Heart right ventricle (tissue), 16 donors: Measurements from ENCODE around the gene DLST. TPM values are rescaled to one million over a fixed set of nuclear protein-coding genes. Genes with fewer than 3 reads are reported as not detected.

ENCODE experiments used
- ATAC-seq, 8 donors: fragments of 200-7000 bp; cut with Tn5 transposase; one replicate each; pipeline ENCODE4 v1.9.1; 2020; ENCODE audit warnings: mild to moderate bottlenecking in 8 of 8, moderate library complexity in 8 of 8, moderate number of reproducible peaks in 1 of 8
- DNase-seq, 2 donors: peaks; one replicate each; pipeline ENCODE4 v3.0.0-alpha.2; 2020
- H3K27ac ChIP-seq, 10 donors: fragments of 200-600 bp; sonication (generic) in 2 of 10; one replicate each; pipeline versions ENCODE4 v1.5.0 to v1.8.0; 2020 to 2022; ENCODE audit warnings: mild to moderate bottlenecking in 3 of 10
- H3K27me3 ChIP-seq, 7 donors: fragments of 200-600 bp; one replicate each; pipeline ENCODE4 v1.8.0; 2021 to 2022; ENCODE audit warnings: mild to moderate bottlenecking in 2 of 7
- H3K36me3 ChIP-seq, 9 donors: fragments of 200-600 bp; sonication (generic) in 1 of 9; one replicate each; pipeline versions ENCODE4 v1.5.0 to v1.8.0; 2020 to 2022; ENCODE audit warnings: mild to moderate bottlenecking in 2 of 9
- H3K4me1 ChIP-seq, 9 donors: fragments of 200-600 bp; sonication (generic) in 1 of 9; one replicate each; pipeline versions ENCODE4 v1.5.0 to v1.8.0; 2020 to 2022; ENCODE audit warnings: mild to moderate bottlenecking in 4 of 9
- H3K4me3 ChIP-seq, 10 donors: fragments of 200-600 bp; sonication (generic) in 2 of 10; one replicate each; pipeline versions ENCODE4 v1.5.0 to v1.8.0; 2020 to 2022; ENCODE audit warnings: mild to moderate bottlenecking in 7 of 10, moderate library complexity in 2 of 10
- H3K9me3 ChIP-seq, 11 donors: fragments of 200-600 bp in 10 of 11; sonication (generic) in 2 of 11; one replicate each; pipeline versions ENCODE4 v1.5.0 to v1.8.0; 2013 to 2022; ENCODE audit warnings: mild to moderate bottlenecking in 2 of 11, control low read depth in 1 of 11, moderate library complexity in 1 of 11
- WGBS, 2 donors: extraction: QIAGEN DNeasy Blood & Tissue Kit; methylation state at CpG; one replicate each; pipeline ENCODE4 v1.1.7; 2013; ENCODE audit warnings: inconsistent platforms in 1 of 2; 5-methylcytosine and 5-hydroxymethylcytosine counted together
- intact Hi-C, 10 donors: fragments of 100-400 bp; cut with DNase I; formaldehyde crosslinking; loops; one replicate each; pipeline versions ENCODE4 v1.11.1 to v1.14.2; 2022
- polyA plus RNA-seq, 2 donors: library from polyadenylated mRNA; stranded (reverse); fragments of 200-250 nt; gene quantifications; one replicate each; pipeline ENCODE4 v1.2.3, GENCODE V29; 2013
- total RNA-seq, 10 donors: library from RNA; stranded (reverse); fragmentation: NEBNext Ultra II Directional in 3 of 10; extraction: Animal tissue kit (Norgen Biotek cat#: 25700) in 3 of 10; gene quantifications; one replicate each; pipeline versions ENCODE4 v1.2.1 to v1.2.4, GENCODE V29; 2021 to 2023
- TF ChIP-seq, protein P1 (sequence below), 9 donors: fragments of 200-600 bp; sonication (generic) in 2 of 9; IDR thresholded peaks; one replicate each; pipeline versions ENCODE4 v1.5.0 to v1.8.0; 2021 to 2022; ENCODE audit warnings: antibody characterized with exemption in 9 of 9, mild to moderate bottlenecking in 5 of 9, moderate library complexity in 1 of 9
- donor health status: Arrhythmogenic right ventricular cardiomyopathy.
- donor health status: ischemic (EF 13 %, LVEDD 7.1; RV severe dilation, severe dysfunction).
- donor health status: healthy with polysubstance abuse.
- donor health status: DM: no; HTN: yes; CAD: no.
- donor health status: DM: no; HTN: no; CAD: no.
- donor health status: ischemic (EF 25% LVEDD 6.9; RV normal size, moderate dysfunction).
- donor health status: ischemic (EF 25% LVEDD 5.7; RV mildly dilated, moderate dysfunction).
- donor health status: healthy.
- donor health status: DM: yes; HTN: yes; CAD: no.
- donor health status: Ischemic cardiomyopathy.
- donor health status: ischemic (EF 35%, LVEDD 5.7; RV mildly dilated, moderate dysfunction).
- donor health status: nonischemic (EF 11% LVEDD 7.7; RV severe dilation, severe dysfunction).
- donor health status: DM: yes; HTN: yes; CAD: no.
- donor health status: PGD.
- donor health status: ischemic (EF 29% LVEDD 5.4; RV normal size, mild dysfunction).
- donor health status: nonischemic (EF 23%, LVEDD 6.1; RV moderate dilation, normal function).

The DLST gene
- total and polyA plus RNA-seq, 12 donors: 52.5 to 273 (median 226) TPM

DNA sequence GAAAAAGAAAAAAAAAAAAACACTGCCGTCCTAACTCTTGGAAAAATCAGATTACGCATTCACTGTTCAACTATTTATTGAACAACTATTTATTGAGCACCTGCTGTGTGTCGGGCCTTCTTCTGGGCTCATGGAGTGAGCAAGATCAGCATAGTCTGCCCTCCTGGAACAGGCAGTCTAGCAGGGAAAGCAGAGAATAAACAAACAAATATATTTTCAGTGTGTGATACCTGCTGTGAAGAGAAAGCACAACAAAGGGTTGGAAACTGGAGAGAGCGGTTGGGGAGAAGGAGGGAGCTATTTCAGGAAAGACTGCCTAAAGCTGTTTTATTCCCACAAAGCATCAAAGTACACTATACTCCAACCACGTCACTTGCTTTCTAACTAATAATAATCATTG lies 16.6 kb upstream of the DLST start:
- TF ChIP-seq, protein P1, sequence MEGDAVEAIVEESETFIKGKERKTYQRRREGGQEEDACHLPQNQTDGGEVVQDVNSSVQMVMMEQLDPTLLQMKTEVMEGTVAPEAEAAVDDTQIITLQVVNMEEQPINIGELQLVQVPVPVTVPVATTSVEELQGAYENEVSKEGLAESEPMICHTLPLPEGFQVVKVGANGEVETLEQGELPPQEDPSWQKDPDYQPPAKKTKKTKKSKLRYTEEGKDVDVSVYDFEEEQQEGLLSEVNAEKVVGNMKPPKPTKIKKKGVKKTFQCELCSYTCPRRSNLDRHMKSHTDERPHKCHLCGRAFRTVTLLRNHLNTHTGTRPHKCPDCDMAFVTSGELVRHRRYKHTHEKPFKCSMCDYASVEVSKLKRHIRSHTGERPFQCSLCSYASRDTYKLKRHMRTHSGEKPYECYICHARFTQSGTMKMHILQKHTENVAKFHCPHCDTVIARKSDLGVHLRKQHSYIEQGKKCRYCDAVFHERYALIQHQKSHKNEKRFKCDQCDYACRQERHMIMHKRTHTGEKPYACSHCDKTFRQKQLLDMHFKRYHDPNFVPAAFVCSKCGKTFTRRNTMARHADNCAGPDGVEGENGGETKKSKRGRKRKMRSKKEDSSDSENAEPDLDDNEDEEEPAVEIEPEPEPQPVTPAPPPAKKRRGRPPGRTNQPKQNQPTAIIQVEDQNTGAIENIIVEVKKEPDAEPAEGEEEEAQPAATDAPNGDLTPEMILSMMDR (IDR thresholded peaks at IDR 0.05): no peak
- Histone ChIP-seq H3K27ac (no peak overlapping the region), H3K9me3 (no peaks in the 10 kb centered on the region), H3K4me1 (peaks cover 0 to 20% (median 10%) of the 10 kb centered on the region in 9 donors), H3K4me3 (no peak overlapping the region), H3K36me3 (no peaks in the 10 kb centered on the region), H3K27me3 (no peaks in the 10 kb centered on the region)
- no peak for DNase-seq
- 92 to 96% methylated on average over 5 of the region's 5 CpGs for WGBS, 2 donors
- intact Hi-C loops: loop anchor here in 1 of 10 donors (10.0 kb wide), 1 partner anchor 220 kb away; no protein-coding TSS in a partner anchor
- ATAC-seq: no peak

DNA sequence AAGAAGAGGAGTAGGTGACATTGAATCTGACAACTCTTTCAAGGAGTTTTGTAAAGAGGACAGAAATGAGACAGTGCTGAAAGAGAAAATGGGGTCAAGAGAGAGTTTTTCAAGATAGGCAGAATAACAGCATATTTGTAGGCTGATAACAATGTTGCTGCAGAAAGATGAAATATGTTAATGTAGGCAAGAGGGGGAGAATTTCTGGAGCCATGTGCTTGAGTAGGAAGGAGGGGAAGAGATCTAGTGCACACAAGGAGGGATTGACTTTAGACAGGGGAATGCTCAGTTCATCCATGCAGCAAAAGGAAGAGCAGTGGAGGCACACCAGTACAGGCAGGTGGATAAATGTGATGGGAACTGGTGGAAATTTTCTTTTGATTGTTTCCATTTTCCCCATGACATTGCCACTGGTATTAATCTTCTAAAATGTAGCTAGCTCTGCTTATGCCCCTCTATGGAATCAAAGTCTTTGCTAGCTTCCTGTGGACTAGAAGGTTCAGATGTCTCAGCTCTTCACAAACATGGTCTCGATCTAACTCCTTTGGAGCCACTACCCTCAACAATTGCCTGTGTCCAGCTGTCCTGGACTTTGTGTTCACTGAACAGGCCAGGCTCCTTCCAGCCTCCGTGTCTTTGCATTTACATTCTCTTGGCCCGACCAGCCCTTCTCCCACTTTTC lies 14.9 kb upstream of the DLST start:
- DNase-seq: no peak
- TF ChIP-seq, protein P1 (IDR thresholded peaks at IDR 0.05): no peak
- intact Hi-C loops: loop anchor here in 1 of 10 donors (10.0 kb wide), 1 partner anchor 218 kb away; no protein-coding TSS in a partner anchor
- Histone ChIP-seq H3K27me3 (no peaks in the 10 kb centered on the region), H3K27ac (no peak overlapping the region), H3K4me1 (peaks cover 0 to 6% (median 0%) of the 10 kb centered on the region in 9 donors), H3K4me3 (no peak overlapping the region), H3K9me3 (no peaks in the 10 kb centered on the region), H3K36me3 (no peaks in the 10 kb centered on the region)
- 70 to 77% methylated on average over 3 of the region's 3 CpGs for WGBS, 2 donors
- no peak for ATAC-seq

DNA sequence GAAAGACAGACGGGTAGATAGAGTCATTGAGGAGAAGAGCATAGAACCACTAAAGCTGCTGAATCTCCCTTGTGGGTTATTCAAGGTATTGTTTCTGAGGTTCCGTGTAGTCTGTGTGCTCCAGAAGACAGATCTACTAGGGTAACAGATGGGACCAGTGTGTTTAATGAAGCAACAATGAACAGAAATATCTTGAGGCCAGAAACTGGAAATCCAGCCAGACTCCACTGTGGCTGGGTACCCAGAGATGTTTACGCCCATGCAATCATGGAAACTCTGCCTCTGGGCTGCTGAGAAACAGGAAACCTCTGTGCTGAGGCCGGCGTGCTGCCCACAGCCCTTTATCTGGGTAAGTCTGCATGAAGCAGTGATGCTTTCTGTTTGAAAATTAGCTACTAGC lies 14.0 kb upstream of the DLST start:
- 50 to 54% methylated on average over 5 of the region's 5 CpGs for WGBS, 2 donors
- intact Hi-C loops: loop anchor here in 1 of 10 donors (10.0 kb wide), 1 partner anchor 217 kb away; no protein-coding TSS in a partner anchor
- Histone ChIP-seq H3K27ac (no peak overlapping the region), H3K27me3 (no peaks in the 10 kb centered on the region), H3K4me1 (peaks cover 0 to 6% (median 0%) of the 10 kb centered on the region in 9 donors), H3K9me3 (no peaks in the 10 kb centered on the region), H3K36me3 (no peaks in the 10 kb centered on the region), H3K4me3 (no peak overlapping the region)
- TF ChIP-seq, protein P1 (IDR thresholded peaks at IDR 0.05): no peak
- ATAC-seq (peak in 5 of 8 donors; percentile 23 to 81 (median 42)), DNase-seq (peak in 1 of 2 donors; percentile 20)

DNA sequence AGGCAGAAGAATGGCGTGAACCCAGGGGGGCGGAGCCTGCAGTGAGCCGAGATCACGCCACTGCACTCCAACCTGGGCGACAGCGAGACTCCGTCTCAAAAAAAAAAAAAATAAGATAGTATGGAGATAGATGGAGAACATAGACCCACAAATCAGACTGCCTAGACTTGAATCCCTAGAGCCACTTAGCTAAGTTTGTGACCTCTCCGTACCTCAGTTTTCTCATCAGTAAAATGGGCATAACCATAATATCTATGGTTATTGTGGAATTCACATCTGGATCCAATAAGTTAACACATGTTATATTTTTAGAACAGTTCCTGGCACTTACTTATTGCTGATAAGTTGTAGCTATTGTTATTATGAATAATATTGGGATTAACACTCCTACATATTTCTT lies 13.0 kb upstream of the DLST start:
- TF ChIP-seq, protein P1 (IDR thresholded peaks at IDR 0.05): no peak
- no peaks in the 10 kb centered on the region for H3K9me3 ChIP-seq
- H3K4me1 ChIP-seq: peaks cover 0 to 6% (median 0%) of the 10 kb centered on the region in 9 donors
- intact Hi-C loops: loop anchor here in 1 of 10 donors (10.0 kb wide), 1 partner anchor 216 kb away; no protein-coding TSS in a partner anchor
- no peak overlapping the region for H3K4me3 ChIP-seq
- no peaks in the 10 kb centered on the region for H3K36me3 ChIP-seq
- ATAC-seq (no peak), DNase-seq (no peak)
- 91 to 94% methylated on average over 8 of the region's 8 CpGs for WGBS, 2 donors
- no peaks in the 10 kb centered on the region for H3K27me3 ChIP-seq
- H3K27ac ChIP-seq: no peak overlapping the region
